Tongue (tissue), 2 donors: ENCODE measurements around the gene SH2D4B. TPM values are rescaled to one million over a fixed set of nuclear protein-coding genes. Genes with fewer than 3 reads are reported as not detected.
A peak's percentile ranks its signal among the peaks of the same experiment; 100 is the strongest.

Experiments
- DNase-seq: peaks from one replicate; pipeline ENCODE4 v3.0.0-alpha.2; 2015
- total RNA-seq: library from RNA; depleted of rRNA; stranded (reverse); fragments of >200 nt; gene quantifications from one replicate; pipeline ENCODE4 v1.2.3, GENCODE V29; 2014

The SH2D4B gene
- total RNA-seq, 1 donor from 2014 or later = not detected

DNA sequence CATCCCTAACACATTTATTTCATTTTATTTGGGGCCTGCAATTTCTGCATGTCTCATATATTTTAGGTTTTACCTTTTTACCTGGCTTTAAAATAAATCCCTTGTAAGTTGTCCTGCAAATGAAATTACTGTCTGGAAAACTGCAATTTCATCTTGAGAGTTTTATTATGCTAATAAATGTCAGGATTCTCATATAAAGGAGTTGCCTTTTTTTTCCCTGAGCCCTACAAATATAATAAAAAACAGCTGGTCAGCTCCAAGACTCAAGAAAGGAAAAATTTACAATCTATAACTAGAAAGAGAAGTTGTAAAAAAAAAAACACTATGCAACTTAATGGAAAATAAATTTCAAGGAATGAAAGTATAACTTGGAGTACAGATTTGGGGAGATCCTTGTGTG is 108.7 kb downstream of the SH2D4B start:
- no peak for DNase-seq

DNA sequence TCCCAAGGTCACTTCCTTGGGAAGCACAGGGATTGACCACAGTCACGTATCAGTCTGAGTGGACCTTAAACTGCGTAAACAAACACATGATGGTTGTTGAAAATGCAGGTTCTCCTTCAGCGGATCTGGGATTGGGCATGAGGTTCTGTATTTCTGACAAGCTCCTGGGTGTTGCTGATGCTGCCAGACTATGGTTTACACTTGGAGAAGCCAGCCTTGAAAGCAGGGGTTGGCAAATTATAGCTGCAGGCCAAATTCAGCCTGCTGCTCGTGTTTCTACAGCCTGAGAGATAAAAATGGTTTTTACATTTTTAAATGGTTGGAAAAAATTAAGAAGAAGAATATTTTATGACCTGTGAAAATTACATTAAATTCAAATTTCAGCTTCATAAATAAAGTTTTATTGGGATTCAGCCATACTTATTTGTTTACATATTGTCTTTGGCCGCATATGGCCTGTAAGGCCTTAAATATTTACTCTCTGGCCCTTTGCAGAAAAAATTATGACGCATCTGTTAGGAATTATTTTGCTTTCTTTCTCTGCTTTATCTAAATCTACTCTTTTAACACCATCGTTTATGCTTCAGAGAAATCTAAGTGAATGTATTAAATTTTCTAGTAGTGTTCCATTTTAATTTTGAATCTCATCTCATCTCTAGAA is 109.6 kb downstream of the SH2D4B start:
- no peak for DNase-seq

GRCh38 chr10:80648106-80648505 is 110.4 kb downstream of the SH2D4B start:
- no peak for DNase-seq

DNA sequence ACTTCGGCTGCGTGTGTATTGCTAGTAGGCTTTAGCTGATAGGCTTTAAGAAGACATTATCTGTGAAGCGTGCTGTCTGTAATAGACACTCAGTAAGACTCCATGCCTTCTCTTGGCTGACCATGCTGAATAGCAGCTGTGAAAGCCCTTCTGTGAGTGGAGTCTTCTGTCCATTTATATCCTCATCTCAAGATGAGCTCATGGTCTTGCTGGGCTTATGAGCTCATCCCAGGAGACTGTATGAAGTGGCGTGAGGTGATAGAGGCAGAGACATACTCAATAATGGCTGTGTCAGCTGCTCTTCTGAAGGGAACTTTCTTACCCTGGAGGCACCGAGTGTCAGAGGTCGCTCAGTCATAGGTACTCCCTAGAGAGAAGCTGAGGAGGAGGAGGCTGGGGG is 111.5 kb downstream of the SH2D4B start:
- peak; percentile 65 for DNase-seq

DNA sequence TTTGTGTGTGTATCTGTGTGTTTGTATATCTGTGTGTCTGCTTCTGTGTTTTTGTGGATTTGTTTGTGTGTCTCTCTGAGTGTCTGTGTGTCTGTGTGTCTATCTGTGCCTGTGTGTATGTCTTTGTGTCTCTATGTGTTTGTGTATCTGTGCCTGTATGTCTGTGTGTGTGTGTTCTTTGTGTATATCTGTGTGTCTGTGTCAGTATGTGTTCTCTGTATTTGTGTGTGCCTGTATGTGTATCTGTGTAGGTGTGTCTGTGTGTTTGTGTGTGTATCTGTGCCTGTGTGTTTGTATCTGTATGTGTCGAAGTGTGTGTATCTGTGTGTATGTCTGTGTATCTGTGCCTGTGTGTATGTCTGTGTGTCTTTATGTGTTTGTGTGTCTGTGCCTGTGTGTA is 118.2 kb downstream of the SH2D4B start:
- no peak for DNase-seq

DNA sequence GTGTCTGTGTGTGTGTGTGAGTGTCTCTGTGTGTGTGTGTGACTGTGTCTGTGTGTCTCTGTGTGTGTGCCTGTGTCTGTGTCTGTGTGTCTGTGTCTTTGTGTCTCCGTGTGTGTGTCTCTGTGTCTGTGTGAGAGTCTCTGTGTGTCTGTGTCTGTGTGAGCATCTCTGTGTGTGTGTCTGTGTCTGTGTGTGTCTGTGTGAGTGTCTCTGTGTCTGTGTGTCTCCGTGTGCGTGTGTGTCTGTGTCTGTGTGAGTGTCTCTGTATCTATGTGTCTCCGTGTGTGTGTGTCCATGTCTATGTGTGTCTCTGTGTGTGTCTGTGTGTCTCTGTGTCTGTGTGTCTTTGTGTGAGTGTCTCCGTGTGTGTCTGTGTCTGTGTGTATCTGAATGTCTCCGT is 120.4 kb downstream of the SH2D4B start:
- DNase-seq = no peak

GRCh38 chr10:80659289-80659688 is 121.6 kb downstream of the SH2D4B start:
- peak; percentile 57 for DNase-seq

DNA sequence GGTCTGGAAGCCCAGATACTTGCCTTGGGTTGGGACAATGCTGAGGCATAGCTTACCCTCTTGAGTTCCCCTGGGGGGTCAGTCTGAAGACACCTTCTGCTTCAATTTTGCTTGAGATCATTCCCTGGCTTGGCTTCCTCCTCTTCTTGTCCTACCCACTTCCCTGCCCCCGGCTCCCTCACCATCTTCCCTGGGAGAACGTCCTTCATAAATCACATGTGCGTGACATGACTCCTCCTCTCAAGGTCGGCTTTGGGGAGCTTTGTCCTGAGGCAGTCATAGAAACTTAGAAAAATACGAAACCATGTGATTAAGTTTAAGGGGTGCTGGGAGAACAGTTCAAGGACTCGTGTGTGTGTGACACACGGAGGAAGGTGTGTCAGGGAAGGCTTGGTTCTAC is 122.6 kb downstream of the SH2D4B start:
- no peak for DNase-seq

GRCh38 chr10:80660736-80661135 is 123.0 kb downstream of the SH2D4B start:
- no peak for DNase-seq

DNA sequence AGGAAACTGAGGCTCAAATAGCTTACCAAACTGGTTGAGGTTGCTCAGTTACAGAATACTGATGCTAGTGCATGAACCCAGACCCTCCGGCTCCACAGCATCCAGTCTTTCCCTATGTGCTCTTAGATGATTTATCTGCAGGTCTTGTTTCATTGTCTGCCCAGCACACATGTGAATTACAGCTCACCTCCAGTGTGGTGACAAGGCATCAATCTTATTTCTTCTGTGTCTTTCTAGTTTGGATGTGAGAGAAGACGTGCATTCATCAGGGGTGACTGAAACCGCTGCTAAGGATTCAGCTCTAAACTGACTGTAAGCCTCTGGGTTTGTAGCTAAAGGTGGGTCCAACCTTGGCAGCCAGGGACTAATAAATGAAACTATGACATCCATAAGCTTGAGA is 123.8 kb downstream of the SH2D4B start:
- no peak for DNase-seq

DNA sequence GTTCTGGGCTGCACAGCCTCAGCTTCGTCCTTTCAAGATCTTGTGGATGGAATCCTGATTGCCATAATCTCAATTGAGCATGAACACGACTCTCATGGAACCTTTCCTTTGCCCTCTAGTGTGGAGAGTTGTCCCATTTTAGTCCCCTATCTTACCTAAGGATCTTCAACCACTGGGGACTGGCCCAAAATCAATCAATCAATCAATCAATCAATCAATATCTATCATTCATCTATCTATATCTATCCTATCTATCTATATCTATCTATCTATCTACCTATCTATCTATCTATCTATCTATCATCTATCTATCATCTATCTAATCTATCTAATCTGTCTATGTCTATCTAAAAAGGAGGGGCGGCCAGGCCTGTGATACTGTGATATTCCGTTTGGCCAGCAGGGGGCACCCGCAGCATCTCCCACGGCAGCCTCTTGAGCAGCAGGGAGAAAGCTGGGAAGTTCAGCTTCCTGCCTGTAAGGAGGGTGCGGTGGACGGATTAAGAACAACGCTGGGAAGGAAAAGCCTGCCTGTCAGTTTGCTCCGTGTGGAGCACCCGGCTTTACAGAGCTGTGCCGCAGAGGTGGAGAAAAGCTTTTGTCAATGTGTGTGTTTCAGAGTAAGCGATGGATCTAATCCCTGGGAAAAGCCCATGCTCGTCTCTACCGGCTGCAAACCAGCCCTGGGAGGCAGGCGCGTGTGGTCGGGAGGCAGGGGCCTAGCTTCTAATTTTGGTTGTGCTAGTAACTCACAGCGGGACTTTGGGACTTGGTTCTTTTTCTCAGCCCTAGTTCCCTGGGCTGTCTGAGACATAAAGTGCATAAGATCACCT is 124.9 kb downstream of the SH2D4B start:
- peak; percentile 93 for DNase-seq

GRCh38 chr10:80664071-80664680 is 126.5 kb downstream of the SH2D4B start:
- peak; percentile 83 for DNase-seq

GRCh38 chr10:80669485-80669884 is 131.8 kb downstream of the SH2D4B start:
- no peak for DNase-seq

DNA sequence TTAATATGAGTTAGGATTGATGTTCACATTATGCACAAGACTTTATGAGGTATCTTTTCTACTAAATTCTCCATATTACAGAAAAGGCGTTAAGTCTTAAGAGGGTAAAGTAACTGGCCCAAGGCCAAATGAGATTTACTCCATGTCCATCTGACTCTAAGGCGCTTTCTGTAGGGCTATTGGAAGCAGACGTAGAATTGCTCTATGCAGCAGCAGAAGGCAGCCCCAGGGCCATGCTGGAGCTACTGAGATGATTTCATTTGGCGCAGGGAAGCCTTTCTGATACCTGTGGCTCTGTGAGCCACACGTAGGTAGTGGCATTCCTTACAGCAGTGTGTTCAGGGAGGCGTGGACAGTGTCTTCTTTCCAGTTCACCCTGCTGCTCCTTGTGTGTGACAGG is 133.1 kb downstream of the SH2D4B start:
- no peak for DNase-seq

DNA sequence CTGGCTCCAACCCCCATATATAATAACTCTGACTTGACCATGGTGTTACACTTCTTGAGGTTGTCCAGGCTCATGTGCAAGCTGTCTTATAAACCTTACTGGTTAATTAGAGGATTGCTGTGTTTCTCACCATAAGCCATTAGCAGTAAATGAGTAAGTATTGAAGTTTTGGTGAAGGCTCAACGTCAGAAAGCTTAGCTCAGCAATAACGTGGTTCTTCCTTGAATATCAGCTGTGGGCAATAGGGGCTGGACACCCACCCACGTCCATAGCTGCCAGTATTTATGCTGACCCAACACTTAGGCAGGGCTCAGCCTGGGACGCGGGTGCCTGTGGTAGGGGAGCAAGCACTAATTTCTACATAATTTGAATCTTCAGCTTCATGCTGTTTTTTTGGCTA is 134.1 kb downstream of the SH2D4B start:
- DNase-seq = no peak

DNA sequence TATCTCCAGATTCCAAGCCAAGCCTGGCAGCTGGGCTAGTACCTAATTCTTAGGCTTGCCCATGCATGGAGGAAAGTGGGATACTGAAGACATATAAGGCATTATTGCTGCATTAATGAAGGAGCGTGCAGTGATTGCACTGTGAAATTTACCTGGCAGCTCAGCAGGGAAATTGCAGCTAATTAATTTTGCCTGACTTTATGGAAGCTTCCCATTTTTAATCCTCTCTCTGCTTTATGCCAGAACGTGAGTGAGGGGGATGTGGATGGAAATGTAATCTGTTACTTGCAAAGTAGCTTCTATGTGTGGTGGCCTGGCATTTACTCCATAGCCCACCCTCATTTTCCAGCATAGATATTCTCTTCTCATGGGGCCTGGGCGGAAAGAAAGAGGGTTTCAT is 134.9 kb downstream of the SH2D4B start:
- DNase-seq = no peak

DNA sequence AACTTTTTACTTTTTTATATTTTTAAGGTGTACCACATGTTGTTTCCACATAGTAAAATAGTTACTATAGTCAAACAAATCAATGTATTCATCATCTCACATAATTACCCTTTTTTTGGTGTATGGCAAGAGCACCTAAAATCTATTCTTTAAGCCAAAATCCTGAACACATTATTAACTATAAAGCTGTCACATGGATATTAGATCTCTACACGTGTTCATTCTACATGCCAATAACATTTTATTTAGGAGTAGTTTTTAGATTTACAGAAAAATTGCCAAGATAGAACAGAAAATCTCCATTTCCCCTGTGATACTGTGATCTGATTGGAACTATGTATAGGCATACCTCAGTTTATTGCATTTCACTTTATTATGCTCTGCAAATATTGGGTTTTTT is 137.1 kb downstream of the SH2D4B start:
- DNase-seq = no peak

GRCh38 chr10:80681142-80681541 is 143.4 kb downstream of the SH2D4B start:
- DNase-seq = no peak

GRCh38 chr10:80684259-80684658 is 146.6 kb downstream of the SH2D4B start:
- DNase-seq = peak; percentile 52

GRCh38 chr10:80685355-80685754 is 147.7 kb downstream of the SH2D4B start:
- DNase-seq = no peak

- DNase-seq = no peak
Measured at GRCh38 chr10:80686734-80687475, 149.2 kb downstream of the SH2D4B start.

DNA sequence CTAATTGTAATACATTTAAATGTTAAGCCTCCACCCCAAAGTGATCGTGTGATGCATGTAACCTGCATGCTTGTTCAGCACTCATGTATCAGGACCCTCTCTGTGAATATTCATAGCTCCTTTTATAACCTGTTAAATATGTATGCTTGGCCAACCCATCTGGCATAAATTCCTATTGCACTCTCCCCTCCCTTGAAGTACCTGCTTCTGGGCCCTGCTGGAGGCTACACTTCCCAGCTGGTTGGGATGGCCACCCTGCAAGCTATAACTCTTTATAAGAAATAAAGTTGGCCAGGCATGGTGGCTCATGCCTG is 149.7 kb downstream of the SH2D4B start:
- DNase-seq = no peak

DNA sequence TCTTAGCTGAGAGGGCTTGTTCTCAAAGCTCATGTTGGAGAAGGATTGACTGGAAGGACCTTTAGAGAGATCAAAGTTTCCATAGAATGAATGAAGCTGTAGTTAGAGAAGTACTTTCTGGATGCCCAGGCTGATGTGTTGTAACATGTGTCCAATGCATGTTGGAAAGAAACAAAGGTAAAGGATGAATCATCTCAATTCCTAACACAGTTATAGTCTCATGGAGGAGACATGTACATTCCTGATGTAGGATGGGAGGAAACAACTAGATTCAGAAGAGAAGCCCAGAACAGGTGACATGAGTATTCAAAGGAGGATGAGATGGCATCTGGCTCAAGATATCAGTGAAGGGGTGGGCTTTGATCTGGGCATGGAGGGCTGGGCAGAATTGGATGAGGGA is 152.7 kb downstream of the SH2D4B start:
- no peak for DNase-seq
